HTERT RPE-1 (cell line): ENCODE measurements around the gene TRIM66.

Experiments used
- in situ Hi-C: fragments of 300-500 bp; cut with MboI; formaldehyde crosslinking; loops from 4 replicates; pipeline ENCODE4 v1.14.3; 2020; ENCODE audit warnings: low sequenced_read_pairs

Gene TRIM66

GRCh38 chr11:8714622-8715225, 32.3 kb upstream of the TRIM66 start:
- in situ Hi-C loops, result no loop called here

GRCh38 chr11:8713760-8714454, 31.4 kb upstream of the TRIM66 start:
- in situ Hi-C loops, result no loop called here

GRCh38 chr11:8712506-8712905, 30.0 kb upstream of the TRIM66 start:
- in situ Hi-C loops, result no loop called here

GRCh38 chr11:8711895-8712442, 29.5 kb upstream of the TRIM66 start:
- in situ Hi-C loops, result no loop called here

- in situ Hi-C loops, result no loop called here
Measured at GRCh38 chr11:8709777-8710176, 27.3 kb upstream of the TRIM66 start.

- in situ Hi-C loops, result no loop called here
Measured at GRCh38 chr11:8709002-8709672, 26.7 kb upstream of the TRIM66 start.

GRCh38 chr11:8707541-8708191, 25.2 kb upstream of the TRIM66 start:
- in situ Hi-C loops, result no loop called here

- in situ Hi-C loops, result no loop called here
Measured at GRCh38 chr11:8706673-8707432, 24.4 kb upstream of the TRIM66 start.

GRCh38 chr11:8705146-8705545, 22.7 kb upstream of the TRIM66 start:
- in situ Hi-C loops, result no loop called here

- in situ Hi-C loops, result no loop called here
Measured at GRCh38 chr11:8704136-8704535, 21.7 kb upstream of the TRIM66 start.

GRCh38 chr11:8702598-8702915, 20.1 kb upstream of the TRIM66 start:
- in situ Hi-C loops, result no loop called here

- in situ Hi-C loops, result no loop called here
Measured at GRCh38 chr11:8701891-8702597, 19.6 kb upstream of the TRIM66 start.

GRCh38 chr11:8699903-8700302, 17.4 kb upstream of the TRIM66 start:
- in situ Hi-C loops, result no loop called here

- in situ Hi-C loops, result no loop called here
Measured at GRCh38 chr11:8698917-8699441, 16.5 kb upstream of the TRIM66 start.

GRCh38 chr11:8698379-8698851, 15.9 kb upstream of the TRIM66 start:
- in situ Hi-C loops, result no loop called here

GRCh38 chr11:8697054-8697453, 14.6 kb upstream of the TRIM66 start:
- in situ Hi-C loops, result no loop called here

GRCh38 chr11:8694137-8694536, 11.7 kb upstream of the TRIM66 start:
- in situ Hi-C loops, result no loop called here

- in situ Hi-C loops, result no loop called here
Measured at GRCh38 chr11:8693555-8693954, 11.1 kb upstream of the TRIM66 start.

- in situ Hi-C loops, result no loop called here
Measured at GRCh38 chr11:8693010-8693551, 10.6 kb upstream of the TRIM66 start.

- in situ Hi-C loops, result no loop called here
Measured at GRCh38 chr11:8692417-8692816, 10.0 kb upstream of the TRIM66 start.
